Transverse colon (tissue), 4 donors: Measurements from ENCODE around the gene SAMD1. TPM values are rescaled to one million over a fixed set of nuclear protein-coding genes. Genes with fewer than 3 reads are reported as not detected.

Experiments used
- DNase-seq: peaks from one replicate; pipeline ENCODE4 v3.0.0-alpha.2; 2019
- H3K27ac ChIP-seq, 4 donors: fragments of 200-600 bp; sonication (generic); 2 replicates each; pipeline ENCODE4 v1.5.1; 2016 to 2018; ENCODE audit warnings: inconsistent platforms in 4 of 4
- H3K27me3 ChIP-seq: fragments of 200-600 bp; sonication (generic); 2 replicates; pipeline ENCODE4 v1.5.1; 2017; ENCODE audit warnings: inconsistent platforms
- H3K36me3 ChIP-seq, 4 donors: fragments of 200-600 bp; sonication (generic); 2 replicates each; pipeline ENCODE4 v1.5.1; 2017 to 2019; ENCODE audit warnings: inconsistent platforms in 4 of 4
- H3K4me1 ChIP-seq, 4 donors: fragments of 200-600 bp; sonication (generic); 2 replicates each; pipeline ENCODE4 v1.5.1; 2017 to 2020; ENCODE audit warnings: inconsistent platforms in 4 of 4
- H3K4me3 ChIP-seq, 4 donors: fragments of 200-600 bp; sonication (generic); 1 replicate in 1 of 4; 2 replicates in 3 of 4; pipeline versions ENCODE4 v1.5.1 to v1.6.1; 2017 to 2019; ENCODE audit warnings: inconsistent platforms in 4 of 4
- H3K9me3 ChIP-seq, 2 donors: fragments of 200-600 bp; sonication (generic); 2 replicates each; pipeline ENCODE4 v1.5.1; 2017 to 2019; ENCODE audit warnings: inconsistent platforms in 2 of 2
- CTCF ChIP-seq, 5 experiments: fragments of 200-600 bp in 3 of 5; fragments of 450-650 bp in 2 of 5; sonication (generic) in 3 of 5; IDR thresholded peaks; 1 replicate in 2 of 5; 2 replicates in 3 of 5; pipeline ENCODE4 v1.5.1; 2016 to 2017; ENCODE audit warnings: antibody characterized with exemption in 5 of 5, inconsistent platforms in 3 of 5, mild to moderate bottlenecking in 2 of 5, moderate library complexity in 1 of 5
- EP300 ChIP-seq: sonication (generic); formaldehyde crosslinking; IDR thresholded peaks from one replicate; pipeline ENCODE4 v1.6.1; 2017; ENCODE audit warnings: antibody characterized with exemption, low read depth
- POLR2A ChIP-seq: fragments of 450-650 bp; IDR thresholded peaks from one replicate; pipeline ENCODE4 v1.6.1; 2016; ENCODE audit warnings: antibody characterized with exemption, mild to moderate bottlenecking, moderate library complexity
- POLR2AphosphoS5 ChIP-seq, 3 donors: sonication (generic); formaldehyde crosslinking; IDR thresholded peaks; one replicate each; pipeline ENCODE4 v1.6.1; 2016; ENCODE audit warnings: antibody characterized with exemption in 3 of 3
- WGBS, 2 donors: methylation state at CpG; one replicate each; pipeline ENCODE4 v1.1.5; 2018; ENCODE audit warnings: low coverage in 1 of 2; 5-methylcytosine and 5-hydroxymethylcytosine counted together
- in situ Hi-C, 4 donors: fragments of 200-750 bp; cut with MboI; loops; one replicate each; pipeline versions ENCODE4 v1.15.0 to v1.15.1; 2017; ENCODE audit warnings: low sequenced_read_pairs in 3 of 4, low pct_ligation_motif_present in 1 of 4, low pct_unique_long_range_greater_than_20kb in 1 of 4
- intact Hi-C: fragments of 100-400 bp; cut with DNase I; formaldehyde crosslinking; loops from one replicate; pipeline ENCODE4 v1.15.1; 2023; ENCODE audit warnings: low total_unique reads
- total RNA-seq, 4 donors: library from RNA; depleted of rRNA; stranded (reverse); fragments of >200 nt; gene quantifications; one replicate each; pipeline ENCODE4 v1.1.0, GENCODE V29; 2016

Gene SAMD1
- total RNA-seq, 4 donors from 2014 or later: 7.6 to 37.5 (median 36.8) TPM

- Histone ChIP-seq H3K27me3 (no peaks in the 10 kb centered on the region), H3K4me3 (no peak overlapping the region), H3K36me3 (no peaks in the 10 kb centered on the region), H3K27ac (no peak overlapping the region), H3K4me1 (peaks cover 9 to 34% (median 25%) of the 10 kb centered on the region in 4 donors), H3K9me3 (no peaks in the 10 kb centered on the region)
- TF ChIP-seq EP300 (no peak), POLR2A (no peak), POLR2AphosphoS5 (IDR thresholded peaks at IDR 0.05) (no peak)
- in situ Hi-C loops (loop anchor here in 3 of 4 donors (10.0 to 25.0 kb wide), 3 partner anchors 183 to 483 kb away; partner anchors contain the start of gene NANOS3 (in 3 of the 3)), intact Hi-C loops (loop anchor here (5.0 kb wide), 1 partner anchor 67 kb away; the partner anchor contains the start of gene ASF1B)
- WGBS, 2 donors: 96 to 98% methylated on average over 13 to 43 of the region's 43 CpGs
- DNase-seq: no peak
Observed at GRCh38 chr19:14070268-14071050, 20.1 kb downstream of the SAMD1 start.

- 61% methylated on average over 2 of the region's 2 CpGs for WGBS, 2 donors
- in situ Hi-C loops: loop anchor here in 3 of 4 donors (10.0 to 25.0 kb wide), 3 partner anchors 179 to 479 kb away; partner anchors contain the start of gene NANOS3 (in 2 of the 3)
Observed at GRCh38 chr19:14066134-14066533, 24.4 kb downstream of the SAMD1 start.

GRCh38 chr19:14063105-14063504, 27.4 kb downstream of the SAMD1 start:
- no peak overlapping the region for H3K27ac ChIP-seq
- peaks cover 0 to 10% (median 2%) of the 10 kb centered on the region in 4 donors for H3K4me1 ChIP-seq
- in situ Hi-C loops: loop anchor here in 3 of 4 donors (10.0 to 25.0 kb wide), 3 partner anchors 176 to 476 kb away; partner anchors contain the start of gene NANOS3 (in 2 of the 3)
- no peaks in the 10 kb centered on the region for H3K36me3 ChIP-seq
- intact Hi-C loops: no loop called here
- DNase-seq: no peak
- no peak overlapping the region for H3K4me3 ChIP-seq
- WGBS, 2 donors: 76 to 80% methylated on average over 7 of the region's 7 CpGs
- peaks cover 48% of the 10 kb centered on the region for H3K27me3 ChIP-seq
- no peaks in the 10 kb centered on the region for H3K9me3 ChIP-seq
- no peak for TF ChIP-seq EP300
- no peak for TF ChIP-seq POLR2AphosphoS5 (IDR thresholded peaks at IDR 0.05)

More at GRCh38 chr19:14066134-14066533, 24.4 kb downstream of the SAMD1 start:
- Histone ChIP-seq H3K27me3 (peaks cover 18% of the 10 kb centered on the region), H3K27ac (no peak overlapping the region), H3K36me3 (no peaks in the 10 kb centered on the region), H3K9me3 (no peaks in the 10 kb centered on the region), H3K4me3 (no peak overlapping the region), H3K4me1 (no peaks in the 10 kb centered on the region)
- TF ChIP-seq POLR2AphosphoS5 (IDR thresholded peaks at IDR 0.05) (no peak), POLR2A (no peak), EP300 (no peak), CTCF (IDR thresholded peaks at IDR 0.05) (no peak)
- intact Hi-C loops: no loop called here
- DNase-seq: no peak

GRCh38 chr19:14062558-14062855, 28.0 kb downstream of the SAMD1 start:
- DNase-seq: no peak
- H3K27ac ChIP-seq: no peak overlapping the region
- in situ Hi-C loops: loop anchor here in 3 of 4 donors (10.0 to 25.0 kb wide), 3 partner anchors 175 to 475 kb away; partner anchors contain the start of gene NANOS3 (in 2 of the 3)
- no peak overlapping the region for H3K4me3 ChIP-seq
- H3K4me1 ChIP-seq: peaks cover 0 to 15% (median 7%) of the 10 kb centered on the region in 4 donors
- WGBS, 2 donors: 60 to 79% methylated on average over 2 to 5 of the region's 5 CpGs
- TF ChIP-seq EP300 (no peak), POLR2A (no peak)
- no peaks in the 10 kb centered on the region for H3K9me3 ChIP-seq
- intact Hi-C loops: no loop called here
- H3K36me3 ChIP-seq: no peaks in the 10 kb centered on the region
- H3K27me3 ChIP-seq: peaks cover 54% of the 10 kb centered on the region

GRCh38 chr19:14061751-14062557, 28.6 kb downstream of the SAMD1 start, which contains the start of gene PALM3:
Gene PALM3 (minus strand): TSS chr19:14062076. CDS start chr19:14061980, 96 bp downstream.
- H3K27ac ChIP-seq: no peak within 1 kb of the TSS
- in situ Hi-C loops: loop anchor here in 3 of 4 donors (10.0 to 25.0 kb wide), 3 partner anchors 175 to 475 kb away; partner anchors contain the start of gene NANOS3 (in 2 of the 3)

More at GRCh38 chr19:14061751-14062557, 28.6 kb downstream of the SAMD1 start, which contains the start of gene PALM3:
- peak; percentile 35 for DNase-seq
- Histone ChIP-seq H3K36me3 (no peaks in the 10 kb centered on the region), H3K4me3 (no peak within 1 kb of the TSS), H3K27me3 (peaks cover 60% of the 10 kb centered on the region), H3K9me3 (no peaks in the 10 kb centered on the region), H3K4me1 (peaks cover 0 to 16% (median 11%) of the 10 kb centered on the region in 4 donors)
- TF ChIP-seq CTCF (IDR thresholded peaks at IDR 0.05): no peak
- no peak for TF ChIP-seq POLR2A
- no peak for TF ChIP-seq EP300
- no peak for TF ChIP-seq POLR2AphosphoS5 (IDR thresholded peaks at IDR 0.05)
- intact Hi-C loops: no loop called here
- WGBS, 2 donors: 54 to 60% methylated on average over 2 to 19 of the region's 19 CpGs
